ENCODE results near the gene WAPL.

WAPL gene

DNA sequence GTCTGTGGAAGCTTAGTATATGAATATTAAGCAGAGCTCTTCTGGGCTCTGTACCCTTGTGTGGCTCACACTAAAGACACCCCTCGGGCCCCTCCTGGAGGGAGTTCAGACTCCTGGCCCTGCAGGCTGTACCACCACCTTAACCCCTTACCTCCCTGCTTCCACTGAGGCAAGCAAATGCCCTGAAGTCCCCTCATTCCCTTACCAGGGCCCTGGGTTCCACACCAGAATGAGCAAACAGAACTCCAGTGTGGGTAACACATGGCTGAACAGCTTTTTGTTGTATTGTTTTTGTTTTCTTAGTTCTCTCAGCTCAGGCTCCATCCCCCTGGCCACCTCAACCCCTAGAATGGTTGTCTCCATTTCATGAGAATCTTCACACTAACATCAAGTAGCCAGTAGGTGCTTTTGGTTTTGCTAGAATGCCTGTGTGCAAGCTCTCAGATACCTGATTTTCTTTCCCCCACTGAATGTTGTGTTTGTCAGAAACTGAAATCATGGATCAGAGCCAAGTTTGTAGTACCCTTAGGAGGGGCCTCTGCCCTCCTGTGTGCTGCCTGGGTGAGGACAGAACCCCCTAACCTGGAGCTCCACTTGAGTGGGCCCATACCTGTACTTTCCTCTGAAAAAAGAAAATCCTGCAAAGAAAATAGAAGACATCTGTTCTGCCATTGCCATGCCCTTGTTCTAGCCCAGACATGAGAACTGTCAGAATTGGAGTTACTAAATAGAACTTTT, 2.8 kb upstream of the WAPL start:
- DNase-seq = no peak

DNA sequence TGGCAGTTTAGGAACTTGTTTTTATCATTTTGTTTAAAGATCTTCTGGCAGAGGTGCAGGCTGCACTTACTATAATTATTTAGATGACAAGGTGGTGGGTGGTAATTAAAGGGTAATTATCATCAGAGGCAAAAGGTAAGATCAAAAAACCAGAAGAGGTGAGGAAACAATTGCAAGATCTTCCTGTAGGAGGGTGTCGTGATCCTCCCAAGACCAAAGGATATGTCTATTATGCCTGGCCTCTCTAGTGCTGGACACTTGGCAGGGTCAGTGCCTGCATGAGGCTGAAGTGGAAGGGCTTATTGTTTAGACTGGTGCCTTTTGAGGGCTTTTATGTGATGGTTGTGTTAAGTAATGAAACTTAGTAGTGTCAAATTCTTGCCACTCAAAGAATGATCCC, 1.8 kb upstream of the WAPL start:
- DNase-seq = no peak

- DNase-seq = no peak
Measured at GRCh38 chr10:86522510-86522855, 891 bp upstream of the WAPL start.

- no peak for DNase-seq
Measured at GRCh38 chr10:86520871-86521677, 518 bp downstream of the WAPL start.

DNA sequence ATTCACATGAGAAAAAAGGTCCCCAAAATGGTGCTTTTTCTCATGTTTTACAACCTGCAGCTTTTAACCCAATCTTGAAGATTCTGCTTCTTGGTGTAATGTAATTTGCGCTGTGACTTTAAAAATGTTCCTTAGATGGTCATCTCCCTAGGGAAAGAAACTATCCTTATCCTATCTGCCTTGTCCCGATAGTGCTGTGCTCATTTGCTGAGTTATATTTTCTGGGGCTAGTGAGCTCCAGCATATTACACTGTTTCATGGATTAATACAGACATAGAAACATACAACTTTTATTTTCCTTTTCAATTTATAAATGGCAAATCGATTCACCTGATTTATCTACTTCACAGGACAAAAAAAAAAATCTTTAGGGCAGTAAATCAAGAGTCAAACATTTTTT, 2.8 kb downstream of the WAPL start:
- no peak for DNase-seq

- no peak for DNase-seq
Measured at GRCh38 chr10:86512137-86512536, 9.5 kb downstream of the WAPL start.

GRCh38 chr10:86511027-86511865, 10.3 kb downstream of the WAPL start:
- no peak for DNase-seq

- DNase-seq = no peak
Measured at GRCh38 chr10:86509145-86509544, 12.4 kb downstream of the WAPL start.

GRCh38 chr10:86508217-86508616, 13.4 kb downstream of the WAPL start:
- DNase-seq = no peak

DNA sequence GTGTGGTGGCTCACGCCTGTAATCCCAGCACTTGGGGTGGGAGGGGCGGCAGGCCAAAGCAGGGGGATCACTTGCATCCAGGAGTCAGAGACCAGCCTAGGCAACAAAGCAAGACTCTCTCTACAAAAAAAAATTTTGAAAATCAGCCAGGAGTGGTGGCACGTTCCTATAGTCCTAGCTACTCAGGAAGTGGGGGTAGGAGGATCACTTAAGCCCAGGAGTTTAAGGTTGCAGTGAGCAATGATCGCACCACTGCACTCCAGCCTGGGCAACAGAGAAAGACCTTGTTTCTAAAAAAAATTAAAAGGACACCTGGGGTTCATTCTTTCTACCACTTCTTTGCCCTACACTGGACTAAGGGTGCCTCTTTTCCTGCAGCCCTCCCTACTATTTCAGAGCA, 15.1 kb downstream of the WAPL start:
- no peak for DNase-seq

DNA sequence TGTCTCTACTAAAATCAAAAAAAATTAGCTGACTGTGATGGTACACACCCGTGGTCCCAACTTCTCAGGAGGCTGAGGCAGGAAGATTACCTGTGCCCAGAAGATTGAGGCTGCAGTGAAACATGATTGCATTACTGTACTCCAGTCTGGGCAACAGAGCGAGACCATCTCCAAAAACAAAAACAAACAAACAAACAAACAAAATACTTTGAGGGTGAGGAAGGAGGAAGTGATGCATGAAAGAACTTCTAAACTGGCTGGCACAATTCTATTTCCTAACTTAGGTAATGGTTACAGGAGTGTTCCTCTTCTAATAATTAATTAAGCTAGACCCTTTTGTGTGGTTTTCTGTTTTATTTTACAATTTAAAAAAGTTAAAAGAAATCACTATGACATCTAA, 15.5 kb downstream of the WAPL start:
- no peak for DNase-seq

GRCh38 chr10:86504510-86504909, 17.1 kb downstream of the WAPL start:
- no peak for DNase-seq

DNA sequence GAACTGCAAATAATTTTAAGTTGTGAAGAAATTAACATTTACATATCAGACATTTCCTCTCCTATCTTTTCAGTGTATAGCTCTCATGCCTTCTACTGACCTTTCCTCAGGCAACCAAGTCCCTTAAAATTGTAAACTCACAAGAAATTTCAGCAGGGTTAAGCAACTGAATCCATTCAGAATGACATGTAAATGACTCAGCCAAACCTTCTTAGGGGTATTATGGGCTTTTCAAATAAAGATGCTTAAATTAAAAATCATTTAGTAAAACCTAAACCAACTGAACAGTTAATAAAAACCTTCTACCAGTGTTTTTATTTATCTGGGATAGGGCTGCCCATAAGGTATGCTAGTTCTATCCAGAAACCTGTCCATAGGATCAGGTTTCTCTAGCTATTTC, 20.7 kb downstream of the WAPL start:
- no peak for DNase-seq

GRCh38 chr10:86498598-86498997, 23.0 kb downstream of the WAPL start:
- peak; percentile 50 for DNase-seq

DNA sequence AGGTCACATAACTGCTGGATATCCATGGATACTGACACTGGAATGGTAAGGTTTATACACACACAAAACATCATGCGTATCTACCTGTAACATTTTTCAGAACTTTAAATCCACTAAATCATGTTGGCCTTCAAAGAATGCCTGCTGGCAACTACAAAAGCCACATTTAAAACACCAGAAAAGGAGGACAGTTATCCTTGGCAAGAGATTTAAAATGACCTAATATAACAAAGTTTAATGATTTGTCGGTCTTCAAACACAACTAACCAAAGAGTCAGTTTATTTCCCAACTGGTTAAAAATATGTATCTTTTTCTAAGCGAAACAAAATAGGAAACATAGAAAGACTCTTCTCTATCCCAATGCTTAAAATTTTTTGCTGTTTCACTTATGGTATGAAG, 24.0 kb downstream of the WAPL start:
- DNase-seq = no peak

DNA sequence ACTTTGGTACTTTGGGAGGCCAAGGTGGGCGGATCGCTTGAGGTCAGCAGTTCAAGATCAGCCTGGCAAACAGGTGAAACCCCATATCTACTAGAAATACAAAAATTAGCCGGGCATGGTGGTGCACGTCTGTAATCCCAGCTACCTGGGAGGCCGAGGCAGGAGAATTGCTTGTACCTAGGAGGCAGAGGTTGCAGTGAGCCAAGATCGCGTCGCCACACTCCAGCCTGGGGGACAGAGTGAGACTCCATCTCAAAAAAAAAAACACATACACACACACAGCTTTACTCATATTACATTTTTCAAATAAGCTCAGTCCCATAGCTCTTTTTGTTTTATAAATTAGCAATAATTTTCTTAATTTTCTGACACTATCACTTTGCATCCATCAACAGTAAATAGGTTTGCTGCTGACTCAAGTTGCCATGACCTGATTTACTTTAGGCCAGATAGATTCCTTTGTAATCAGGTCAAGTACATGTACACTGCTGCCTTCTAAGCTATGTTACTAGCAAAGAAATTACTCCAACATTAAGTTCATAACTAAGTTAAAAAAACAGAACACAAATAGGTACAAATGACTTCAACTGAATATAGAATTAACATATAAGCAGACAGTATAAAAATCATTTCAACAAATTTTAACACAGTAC, 31.5 kb downstream of the WAPL start:
- no peak for DNase-seq

- no peak for DNase-seq
Measured at GRCh38 chr10:86489071-86489810, 32.4 kb downstream of the WAPL start.

GRCh38 chr10:86486856-86487255, 34.7 kb downstream of the WAPL start:
- no peak for DNase-seq

GRCh38 chr10:86483664-86484063, 37.9 kb downstream of the WAPL start:
- no peak for DNase-seq

- no peak for DNase-seq
Measured at GRCh38 chr10:86481761-86482160, 39.8 kb downstream of the WAPL start.

- no peak for DNase-seq
Measured at GRCh38 chr10:86480571-86480970, 41.0 kb downstream of the WAPL start.

DNA sequence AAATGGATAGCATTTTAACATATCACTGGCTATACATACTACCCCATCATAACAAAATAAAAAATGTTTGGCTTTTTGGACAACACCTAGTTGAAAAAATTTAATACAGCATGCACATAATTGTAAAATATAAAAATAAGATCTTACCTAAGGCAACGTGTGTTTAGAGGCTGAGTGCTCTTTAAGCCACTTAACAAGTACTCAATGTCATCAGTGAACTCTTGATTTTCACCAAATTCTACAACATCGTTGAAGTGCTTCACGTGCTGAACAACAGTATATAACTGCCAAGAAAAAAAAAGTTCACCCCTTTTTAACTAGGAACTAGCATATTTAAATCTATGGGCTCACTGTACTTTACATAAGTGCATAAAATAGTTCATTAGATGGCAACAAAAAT, 49.5 kb downstream of the WAPL start:
- DNase-seq = no peak
